HEK293T (cell line): Measurements from ENCODE around the gene SCO1.
"Not testable (repeated sequence)": the region's sequence is repeated elsewhere in the genome, so short reads cannot be mapped to it uniquely, and the experiment has no call there.

ENCODE experiments used
- CTCF ChIA-PET: fragments of 350-600 bp; formaldehyde crosslinking; extraction: SDS; loops from one replicate; lab custom pipeline; 2021; ENCODE audit warnings: antibody characterized with exemption, inconsistent platforms; lab: Yijun Ruan, JAX
- POLR2A ChIA-PET: fragments of 350-600 bp; formaldehyde crosslinking; extraction: SDS; loops from one replicate; lab custom pipeline; 2020; ENCODE audit warnings: antibody characterized with exemption, inconsistent platforms; lab: Yijun Ruan, JAX
- DNase-seq: peaks from one replicate; pipeline ENCODE4 v3.0.0; 2012; ENCODE audit warnings: mixed read lengths; ENCODE audit errors: extremely low spot score
- ARNT ChIP-seq: fragments of 450-650 bp; IDR thresholded peaks from 2 replicates; pipeline ENCODE4 v1.6.1; 2017; ENCODE audit warnings: mild to moderate bottlenecking
- BHLHE40 ChIP-seq: fragments of 450-650 bp; IDR thresholded peaks from 2 replicates; pipeline ENCODE4 v1.6.1; 2016; ENCODE audit warnings: mild to moderate bottlenecking, moderate library complexity, borderline replicate concordance
- CTBP1 ChIP-seq: fragments of 450-650 bp; IDR thresholded peaks from 2 replicates; pipeline ENCODE4 v1.6.1; 2016; ENCODE audit warnings: borderline replicate concordance
- ELF4 ChIP-seq: fragments of 450-650 bp; IDR thresholded peaks from 2 replicates; pipeline ENCODE4 v1.6.1; 2017; ENCODE audit warnings: antibody characterized with exemption
- FOXA1 ChIP-seq: fragments of 450-650 bp; IDR thresholded peaks from 2 replicates; pipeline ENCODE4 v1.6.1; 2016; ENCODE audit warnings: mild to moderate bottlenecking
- FOXK2 ChIP-seq: fragments of 450-650 bp; IDR thresholded peaks from 2 replicates; pipeline ENCODE4 v1.6.1; 2016; ENCODE audit warnings: mild to moderate bottlenecking
- FOXM1 ChIP-seq: fragments of 450-650 bp; IDR thresholded peaks from 2 replicates; pipeline ENCODE4 v1.6.1; 2017; ENCODE audit warnings: mild to moderate bottlenecking, borderline replicate concordance
- HDGF ChIP-seq: fragments of 450-650 bp; IDR thresholded peaks from 2 replicates; pipeline ENCODE4 v1.6.1; 2017; ENCODE audit warnings: antibody characterized with exemption, borderline replicate concordance
- L3MBTL2 ChIP-seq: fragments of 450-650 bp; conservative IDR thresholded peaks from 2 replicates; pipeline ENCODE4 v1.6.1; 2016; ENCODE audit warnings: mild to moderate bottlenecking
- LEF1 ChIP-seq: fragments of 450-650 bp; IDR thresholded peaks from 2 replicates; pipeline ENCODE4 v1.6.1; 2017; ENCODE audit warnings: mild to moderate bottlenecking, borderline replicate concordance
- NFRKB ChIP-seq: fragments of 450-650 bp; IDR thresholded peaks from 2 replicates; pipeline ENCODE4 v1.6.1; 2016; ENCODE audit warnings: mild to moderate bottlenecking, moderate library complexity
- PKNOX1 ChIP-seq: fragments of 450-650 bp; IDR thresholded peaks from 2 replicates; pipeline ENCODE4 v1.6.1; 2016
- SP1 ChIP-seq: fragments of 450-650 bp; IDR thresholded peaks from 2 replicates; pipeline ENCODE4 v1.6.1; 2017
- SUZ12 ChIP-seq: fragments of 450-650 bp; IDR thresholded peaks from 2 replicates; pipeline ENCODE4 v1.6.1; 2016; ENCODE audit warnings: mild to moderate bottlenecking
- TARDBP ChIP-seq: fragments of 450-650 bp; IDR thresholded peaks from 2 replicates; pipeline ENCODE4 v1.6.1; 2016
- ZNF384 ChIP-seq: fragments of 450-650 bp; IDR thresholded peaks from 2 replicates; pipeline ENCODE4 v1.6.1; 2016

SCO1 gene

GRCh38 chr17:10705727-10706126 lies 8.4 kb upstream of the SCO1 start:
- ChIA-PET CTCF (no interaction called here), POLR2A (no interaction called here)
- TF ChIP-seq SP1 (no peak), NFRKB (no peak), ZNF384 (no peak), SUZ12 (no peak), TARDBP (no peak), LEF1 (no peak)
- DNase-seq, result no peak

GRCh38 chr17:10702574-10702973 lies 5.2 kb upstream of the SCO1 start:
- no peak for TF ChIP-seq PKNOX1
- TF ChIP-seq TARDBP, result no peak
- TF ChIP-seq ELF4, result no peak
- TF ChIP-seq FOXK2, result no peak
- TF ChIP-seq SUZ12, result no peak
- TF ChIP-seq NFRKB, result no peak
- no peak for TF ChIP-seq FOXA1
- TF ChIP-seq HDGF, result no peak
- no peak for TF ChIP-seq FOXM1
- no peak for TF ChIP-seq CTBP1
- no peak for TF ChIP-seq ZNF384
- no peak for TF ChIP-seq BHLHE40
- TF ChIP-seq SP1, result no peak
- TF ChIP-seq L3MBTL2, result no peak
- no peak for TF ChIP-seq LEF1
- TF ChIP-seq ARNT, result no peak
- ChIA-PET CTCF (interaction anchor here (0.6 kb wide), 1 partner anchor 918 kb away, joined by 3 read pairs; no protein-coding TSS in a partner anchor), POLR2A (no interaction called here)
- no peak for DNase-seq

- CTCF ChIA-PET, result no interaction called here
- POLR2A ChIA-PET, result no interaction called here
- DNase-seq, result no peak
- TF ChIP-seq FOXM1 (no peak), L3MBTL2 (no peak), HDGF (no peak), BHLHE40 (no peak), SUZ12 (no peak), ZNF384 (no peak), CTBP1 (no peak), FOXK2 (no peak), ELF4 (no peak), TARDBP (no peak), LEF1 (no peak), ARNT (no peak), NFRKB (no peak), FOXA1 (no peak), SP1 (no peak), PKNOX1 (no peak)
Measured at GRCh38 chr17:10699856-10700255, 2.5 kb upstream of the SCO1 start.

GRCh38 chr17:10698096-10698818 lies 924 bp upstream of the SCO1 start:
- ChIA-PET POLR2A (interaction anchor here (1.3 kb wide), 1 partner anchor 31 kb away, joined by 4 read pairs; the partner anchor contains the start of gene TMEM220), CTCF (no interaction called here)
- TF ChIP-seq TARDBP (no peak), ELF4 (no peak), SUZ12 (no peak), SP1 (no peak), FOXA1 (no peak), LEF1 (no peak), PKNOX1 (no peak)
- peak; percentile 11 for DNase-seq

- POLR2A ChIA-PET, CTCF ChIA-PET, DNase-seq: not testable (repeated sequence)
- TF ChIP-seq ZNF384, result 0 out of 2 replicates have a peak, but pooled peaks have one; percentile 28
Measured at GRCh38 chr17:10695875-10696407, 1.4 kb downstream of the SCO1 start.

GRCh38 chr17:10687499-10687898 lies 9.8 kb downstream of the SCO1 start:
- CTCF ChIA-PET, result no interaction called here
- no peak for DNase-seq
- POLR2A ChIA-PET, result no interaction called here
- no peak for TF ChIP-seq HDGF
- no peak for TF ChIP-seq FOXA1
- no peak for TF ChIP-seq PKNOX1
- TF ChIP-seq SP1, result no peak
- no peak for TF ChIP-seq ARNT
- no peak for TF ChIP-seq NFRKB
- no peak for TF ChIP-seq BHLHE40
- TF ChIP-seq SUZ12, result no peak
- TF ChIP-seq ELF4, result no peak
